ENCODE results near the gene OR13A1.
"Not testable (repeated sequence)": the region's sequence is repeated elsewhere in the genome, so short reads cannot be mapped to it uniquely, and the experiment has no call there.

The OR13A1 gene

DNA sequence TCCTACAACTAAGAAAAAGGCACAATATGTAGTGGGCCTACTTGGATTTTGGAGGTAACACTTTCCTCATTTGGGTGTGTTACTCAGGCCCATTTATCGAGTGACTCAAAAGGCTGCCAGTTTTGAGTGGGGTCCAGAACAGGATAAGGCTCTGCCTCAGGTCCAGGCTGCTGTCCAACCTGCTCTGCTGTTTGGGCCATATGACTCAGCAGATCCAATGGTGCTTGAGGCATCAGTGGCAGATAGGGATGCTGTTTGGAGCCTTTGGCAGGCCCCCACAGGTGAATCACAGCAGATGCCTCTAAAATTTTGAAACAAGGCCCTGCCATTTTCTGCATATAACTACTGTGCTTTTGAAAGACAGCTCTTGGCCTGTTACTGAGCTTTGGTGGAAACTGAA lies 24.5 kb upstream of the OR13A1 start:
- no peak for DNase-seq (ENCODE audit: low read depth)
- no peak overlapping the region for H3K4me3 ChIP-seq (ENCODE audit: control insufficient read depth, low read depth, low read length)
- TF ChIP-seq, protein P1, sequence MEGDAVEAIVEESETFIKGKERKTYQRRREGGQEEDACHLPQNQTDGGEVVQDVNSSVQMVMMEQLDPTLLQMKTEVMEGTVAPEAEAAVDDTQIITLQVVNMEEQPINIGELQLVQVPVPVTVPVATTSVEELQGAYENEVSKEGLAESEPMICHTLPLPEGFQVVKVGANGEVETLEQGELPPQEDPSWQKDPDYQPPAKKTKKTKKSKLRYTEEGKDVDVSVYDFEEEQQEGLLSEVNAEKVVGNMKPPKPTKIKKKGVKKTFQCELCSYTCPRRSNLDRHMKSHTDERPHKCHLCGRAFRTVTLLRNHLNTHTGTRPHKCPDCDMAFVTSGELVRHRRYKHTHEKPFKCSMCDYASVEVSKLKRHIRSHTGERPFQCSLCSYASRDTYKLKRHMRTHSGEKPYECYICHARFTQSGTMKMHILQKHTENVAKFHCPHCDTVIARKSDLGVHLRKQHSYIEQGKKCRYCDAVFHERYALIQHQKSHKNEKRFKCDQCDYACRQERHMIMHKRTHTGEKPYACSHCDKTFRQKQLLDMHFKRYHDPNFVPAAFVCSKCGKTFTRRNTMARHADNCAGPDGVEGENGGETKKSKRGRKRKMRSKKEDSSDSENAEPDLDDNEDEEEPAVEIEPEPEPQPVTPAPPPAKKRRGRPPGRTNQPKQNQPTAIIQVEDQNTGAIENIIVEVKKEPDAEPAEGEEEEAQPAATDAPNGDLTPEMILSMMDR (IDR thresholded peaks at IDR 0.05; ENCODE audit: control insufficient read depth, insufficient read depth, low read depth, low read length, missing control alignments), result no peak

- DNase-seq (ENCODE audit: low read depth); H3K4me3 ChIP-seq (ENCODE audit: control insufficient read depth, low read depth, low read length): not testable (repeated sequence)
Measured at GRCh38 chr10:45331824-45332223, 16.4 kb upstream of the OR13A1 start.

DNA sequence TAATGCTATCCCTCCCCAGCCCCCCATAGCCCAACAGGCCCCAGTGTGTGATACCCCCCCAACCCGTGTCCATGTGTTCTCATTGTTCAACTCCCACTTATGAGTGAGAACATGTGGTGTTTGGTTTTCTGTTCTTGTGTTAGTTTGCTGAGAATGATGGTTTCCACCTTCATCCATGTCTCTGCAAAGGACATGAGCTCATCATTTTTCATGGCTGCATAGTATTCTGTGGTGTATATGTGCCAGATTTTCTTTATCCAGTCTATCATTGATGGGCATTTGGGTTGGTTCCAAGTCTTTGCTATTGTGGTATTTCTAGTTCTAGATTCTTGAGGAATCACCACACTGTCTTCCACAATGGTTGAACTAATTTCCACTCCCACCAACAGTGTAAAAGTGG lies 11.5 kb upstream of the OR13A1 start:
- DNase-seq (ENCODE audit: low read depth); H3K4me3 ChIP-seq (ENCODE audit: control insufficient read depth, low read depth, low read length): not testable (repeated sequence)

GRCh38 chr10:45325116-45325515 lies 9.7 kb upstream of the OR13A1 start:
- no peak for DNase-seq (ENCODE audit: low read depth)
- no peak overlapping the region for H3K4me3 ChIP-seq (ENCODE audit: control insufficient read depth, low read depth, low read length)
- TF ChIP-seq, protein P1 (IDR thresholded peaks at IDR 0.05; ENCODE audit: control insufficient read depth, insufficient read depth, low read depth, low read length, missing control alignments), result no peak

- DNase-seq (ENCODE audit: low read depth), result no peak
- TF ChIP-seq, protein P1 (IDR thresholded peaks at IDR 0.05; ENCODE audit: control insufficient read depth, insufficient read depth, low read depth, low read length, missing control alignments), result no peak
- no peak overlapping the region for H3K4me3 ChIP-seq (ENCODE audit: control insufficient read depth, low read depth, low read length)
Measured at GRCh38 chr10:45319702-45320101, 4.3 kb upstream of the OR13A1 start.

DNA sequence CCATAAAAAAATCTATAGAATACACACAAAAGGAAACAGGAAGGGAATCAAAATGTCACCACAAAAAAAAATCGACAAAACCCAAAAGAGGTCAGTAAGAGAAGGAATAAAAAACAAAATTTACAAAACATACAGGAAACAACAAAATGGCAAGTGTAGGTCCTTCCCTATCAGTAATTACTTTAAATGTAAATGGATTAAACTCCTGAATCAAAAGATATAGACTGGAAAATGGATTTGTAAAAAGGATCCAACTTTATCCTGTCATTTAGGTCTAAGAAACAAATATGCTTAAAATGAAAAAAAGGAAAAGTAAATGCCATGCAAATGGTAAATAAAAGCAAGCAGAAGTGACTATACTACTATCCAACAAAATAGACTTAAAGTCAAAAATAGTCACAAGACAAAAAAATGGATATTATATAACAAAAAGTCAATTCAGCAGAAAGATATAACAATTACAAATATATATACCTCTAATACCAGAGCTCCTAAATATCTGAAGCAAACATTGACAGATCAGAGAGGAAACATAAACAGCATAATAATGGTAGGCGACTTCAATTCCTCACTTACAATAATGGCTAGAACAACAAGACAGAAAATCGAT lies 2.0 kb downstream of the OR13A1 start:
- no peak for DNase-seq (ENCODE audit: low read depth)
- TF ChIP-seq, protein P1 (IDR thresholded peaks at IDR 0.05; ENCODE audit: control insufficient read depth, insufficient read depth, low read depth, low read length, missing control alignments), result no peak
- no peak overlapping the region for H3K4me3 ChIP-seq (ENCODE audit: control insufficient read depth, low read depth, low read length)

GRCh38 chr10:45308707-45309106 lies 6.7 kb downstream of the OR13A1 start:
- no peak overlapping the region for H3K4me3 ChIP-seq (ENCODE audit: control insufficient read depth, low read depth, low read length)
- TF ChIP-seq, protein P1 (IDR thresholded peaks at IDR 0.05; ENCODE audit: control insufficient read depth, insufficient read depth, low read depth, low read length, missing control alignments), result no peak
- no peak for DNase-seq (ENCODE audit: low read depth)

DNA sequence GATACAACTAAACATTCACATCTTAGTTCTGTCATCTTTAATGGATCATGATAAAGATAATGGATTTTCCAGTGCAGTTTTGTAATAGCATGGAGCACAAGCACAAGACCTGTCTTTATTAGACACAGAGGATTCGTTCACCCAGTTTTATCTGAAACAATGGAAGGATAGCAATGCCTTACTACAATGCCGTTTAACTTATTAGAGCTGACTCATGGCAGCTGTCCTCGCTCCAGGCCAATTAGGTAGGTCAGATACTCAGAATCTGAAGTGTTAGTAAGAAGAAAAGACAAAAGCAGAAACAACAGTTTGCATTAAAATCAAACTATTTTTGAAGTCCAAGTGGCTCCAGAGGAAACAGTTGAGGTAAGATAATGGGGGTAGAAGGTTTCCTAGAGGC lies 12.8 kb downstream of the OR13A1 start:
- DNase-seq (ENCODE audit: low read depth), result no peak
- no peak overlapping the region for H3K4me3 ChIP-seq (ENCODE audit: control insufficient read depth, low read depth, low read length)
- TF ChIP-seq, protein P1 (IDR thresholded peaks at IDR 0.05; ENCODE audit: control insufficient read depth, insufficient read depth, low read depth, low read length, missing control alignments), result no peak

- not testable (repeated sequence) for DNase-seq (ENCODE audit: low read depth)
Measured at GRCh38 chr10:45298341-45298955, 17.0 kb downstream of the OR13A1 start.

More at GRCh38 chr10:45298341-45298955, 17.0 kb downstream of the OR13A1 start:
- H3K4me3 ChIP-seq (ENCODE audit: control insufficient read depth, low read depth, low read length), result not testable (repeated sequence)

Data from AG09309 (cell line).